ENCODE measurements around the gene SIAH1. TPM values are rescaled to one million over a fixed set of nuclear protein-coding genes. Genes with fewer than 3 reads are reported as not detected.

SIAH1 gene
- total and polyA plus RNA-seq, 10 of the 15 experiments (the other 5 are each of a cell fraction or from before 2014, with no cell fraction given): 5.1 to 21.1 (median 13.9) TPM

DNA sequence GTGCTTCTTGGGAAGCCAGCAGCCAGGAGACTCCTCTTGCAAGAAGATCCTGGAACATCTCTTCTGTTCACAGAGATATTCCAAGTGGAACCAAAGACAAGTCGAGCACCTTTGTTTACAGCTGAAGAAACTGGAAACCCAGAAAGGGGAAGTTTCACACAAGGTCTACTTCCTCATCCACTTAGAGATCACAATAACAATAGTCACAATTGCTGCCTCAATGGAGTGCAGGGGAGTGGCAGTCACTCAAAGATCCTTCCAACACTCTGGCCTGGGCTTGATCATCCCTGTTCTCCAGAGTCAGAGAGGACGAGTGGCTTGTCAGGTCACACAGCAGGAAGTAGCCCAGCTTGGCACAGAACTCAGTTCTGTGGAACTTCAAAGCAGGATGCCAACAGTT lies 46.9 kb upstream of the SIAH1 start (continued):
- TF ChIP-seq, protein P1, sequence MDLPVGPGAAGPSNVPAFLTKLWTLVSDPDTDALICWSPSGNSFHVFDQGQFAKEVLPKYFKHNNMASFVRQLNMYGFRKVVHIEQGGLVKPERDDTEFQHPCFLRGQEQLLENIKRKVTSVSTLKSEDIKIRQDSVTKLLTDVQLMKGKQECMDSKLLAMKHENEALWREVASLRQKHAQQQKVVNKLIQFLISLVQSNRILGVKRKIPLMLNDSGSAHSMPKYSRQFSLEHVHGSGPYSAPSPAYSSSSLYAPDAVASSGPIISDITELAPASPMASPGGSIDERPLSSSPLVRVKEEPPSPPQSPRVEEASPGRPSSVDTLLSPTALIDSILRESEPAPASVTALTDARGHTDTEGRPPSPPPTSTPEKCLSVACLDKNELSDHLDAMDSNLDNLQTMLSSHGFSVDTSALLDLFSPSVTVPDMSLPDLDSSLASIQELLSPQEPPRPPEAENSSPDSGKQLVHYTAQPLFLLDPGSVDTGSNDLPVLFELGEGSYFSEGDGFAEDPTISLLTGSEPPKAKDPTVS (IDR thresholded peaks at IDR 0.05; ENCODE audit: low read depth, low read length): no peak
- TF ChIP-seq CREB1 (IDR thresholded peaks at IDR 0.05; ENCODE audit: low read depth): no peak
- no peak for TF ChIP-seq TAF1 (IDR thresholded peaks at IDR 0.05; ENCODE audit: borderline replicate concordance, low read depth, low read length)
- no peak for TF ChIP-seq ZNF217 (IDR thresholded peaks at IDR 0.05)
- no peak for TF ChIP-seq YBX1 (IDR thresholded peaks at IDR 0.05)
- no peak for TF ChIP-seq JUND (IDR thresholded peaks at IDR 0.05; ENCODE audit: low read depth, low read length)
- TF ChIP-seq BMI1 (IDR thresholded peaks at IDR 0.05; ENCODE audit: borderline replicate concordance): no peak
- TF ChIP-seq, protein P2, sequence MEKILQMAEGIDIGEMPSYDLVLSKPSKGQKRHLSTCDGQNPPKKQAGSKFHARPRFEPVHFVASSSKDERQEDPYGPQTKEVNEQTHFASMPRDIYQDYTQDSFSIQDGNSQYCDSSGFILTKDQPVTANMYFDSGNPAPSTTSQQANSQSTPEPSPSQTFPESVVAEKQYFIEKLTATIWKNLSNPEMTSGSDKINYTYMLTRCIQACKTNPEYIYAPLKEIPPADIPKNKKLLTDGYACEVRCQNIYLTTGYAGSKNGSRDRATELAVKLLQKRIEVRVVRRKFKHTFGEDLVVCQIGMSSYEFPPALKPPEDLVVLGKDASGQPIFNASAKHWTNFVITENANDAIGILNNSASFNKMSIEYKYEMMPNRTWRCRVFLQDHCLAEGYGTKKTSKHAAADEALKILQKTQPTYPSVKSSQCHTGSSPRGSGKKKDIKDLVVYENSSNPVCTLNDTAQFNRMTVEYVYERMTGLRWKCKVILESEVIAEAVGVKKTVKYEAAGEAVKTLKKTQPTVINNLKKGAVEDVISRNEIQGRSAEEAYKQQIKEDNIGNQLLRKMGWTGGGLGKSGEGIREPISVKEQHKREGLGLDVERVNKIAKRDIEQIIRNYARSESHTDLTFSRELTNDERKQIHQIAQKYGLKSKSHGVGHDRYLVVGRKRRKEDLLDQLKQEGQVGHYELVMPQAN (conservative IDR thresholded peaks at IDR 0.05): 0 out of 2 replicates have a peak, but pooled peaks have one; percentile 33
- no peak for TF ChIP-seq GATAD2B (conservative IDR thresholded peaks at IDR 0.05; ENCODE audit: low read depth)
- no peak for TF ChIP-seq CEBPB (IDR thresholded peaks at IDR 0.05; ENCODE audit: borderline replicate concordance in 1 of 2, low read depth in 2 of 2, low read length in 2 of 2)
- no peak for TF ChIP-seq CBX5 (IDR thresholded peaks at IDR 0.05; ENCODE audit: low read depth)
- TF ChIP-seq, protein P3, sequence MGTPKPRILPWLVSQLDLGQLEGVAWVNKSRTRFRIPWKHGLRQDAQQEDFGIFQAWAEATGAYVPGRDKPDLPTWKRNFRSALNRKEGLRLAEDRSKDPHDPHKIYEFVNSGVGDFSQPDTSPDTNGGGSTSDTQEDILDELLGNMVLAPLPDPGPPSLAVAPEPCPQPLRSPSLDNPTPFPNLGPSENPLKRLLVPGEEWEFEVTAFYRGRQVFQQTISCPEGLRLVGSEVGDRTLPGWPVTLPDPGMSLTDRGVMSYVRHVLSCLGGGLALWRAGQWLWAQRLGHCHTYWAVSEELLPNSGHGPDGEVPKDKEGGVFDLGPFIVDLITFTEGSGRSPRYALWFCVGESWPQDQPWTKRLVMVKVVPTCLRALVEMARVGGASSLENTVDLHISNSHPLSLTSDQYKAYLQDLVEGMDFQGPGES (IDR thresholded peaks at IDR 0.05): no peak
- TF ChIP-seq, protein P4, sequence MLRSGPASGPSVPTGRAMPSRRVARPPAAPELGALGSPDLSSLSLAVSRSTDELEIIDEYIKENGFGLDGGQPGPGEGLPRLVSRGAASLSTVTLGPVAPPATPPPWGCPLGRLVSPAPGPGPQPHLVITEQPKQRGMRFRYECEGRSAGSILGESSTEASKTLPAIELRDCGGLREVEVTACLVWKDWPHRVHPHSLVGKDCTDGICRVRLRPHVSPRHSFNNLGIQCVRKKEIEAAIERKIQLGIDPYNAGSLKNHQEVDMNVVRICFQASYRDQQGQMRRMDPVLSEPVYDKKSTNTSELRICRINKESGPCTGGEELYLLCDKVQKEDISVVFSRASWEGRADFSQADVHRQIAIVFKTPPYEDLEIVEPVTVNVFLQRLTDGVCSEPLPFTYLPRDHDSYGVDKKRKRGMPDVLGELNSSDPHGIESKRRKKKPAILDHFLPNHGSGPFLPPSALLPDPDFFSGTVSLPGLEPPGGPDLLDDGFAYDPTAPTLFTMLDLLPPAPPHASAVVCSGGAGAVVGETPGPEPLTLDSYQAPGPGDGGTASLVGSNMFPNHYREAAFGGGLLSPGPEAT (IDR thresholded peaks at IDR 0.05; ENCODE audit: low read depth): peak; percentile 87
- TF ChIP-seq, protein P5, sequence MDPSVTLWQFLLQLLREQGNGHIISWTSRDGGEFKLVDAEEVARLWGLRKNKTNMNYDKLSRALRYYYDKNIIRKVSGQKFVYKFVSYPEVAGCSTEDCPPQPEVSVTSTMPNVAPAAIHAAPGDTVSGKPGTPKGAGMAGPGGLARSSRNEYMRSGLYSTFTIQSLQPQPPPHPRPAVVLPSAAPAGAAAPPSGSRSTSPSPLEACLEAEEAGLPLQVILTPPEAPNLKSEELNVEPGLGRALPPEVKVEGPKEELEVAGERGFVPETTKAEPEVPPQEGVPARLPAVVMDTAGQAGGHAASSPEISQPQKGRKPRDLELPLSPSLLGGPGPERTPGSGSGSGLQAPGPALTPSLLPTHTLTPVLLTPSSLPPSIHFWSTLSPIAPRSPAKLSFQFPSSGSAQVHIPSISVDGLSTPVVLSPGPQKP (IDR thresholded peaks at IDR 0.05; ENCODE audit: low read depth, low read length): no peak
- TF ChIP-seq BHLHE40 (IDR thresholded peaks at IDR 0.05; ENCODE audit: borderline replicate concordance in 1 of 2, low read depth in 2 of 2, low read length in 1 of 2): no peak
- TF ChIP-seq, protein P6, sequence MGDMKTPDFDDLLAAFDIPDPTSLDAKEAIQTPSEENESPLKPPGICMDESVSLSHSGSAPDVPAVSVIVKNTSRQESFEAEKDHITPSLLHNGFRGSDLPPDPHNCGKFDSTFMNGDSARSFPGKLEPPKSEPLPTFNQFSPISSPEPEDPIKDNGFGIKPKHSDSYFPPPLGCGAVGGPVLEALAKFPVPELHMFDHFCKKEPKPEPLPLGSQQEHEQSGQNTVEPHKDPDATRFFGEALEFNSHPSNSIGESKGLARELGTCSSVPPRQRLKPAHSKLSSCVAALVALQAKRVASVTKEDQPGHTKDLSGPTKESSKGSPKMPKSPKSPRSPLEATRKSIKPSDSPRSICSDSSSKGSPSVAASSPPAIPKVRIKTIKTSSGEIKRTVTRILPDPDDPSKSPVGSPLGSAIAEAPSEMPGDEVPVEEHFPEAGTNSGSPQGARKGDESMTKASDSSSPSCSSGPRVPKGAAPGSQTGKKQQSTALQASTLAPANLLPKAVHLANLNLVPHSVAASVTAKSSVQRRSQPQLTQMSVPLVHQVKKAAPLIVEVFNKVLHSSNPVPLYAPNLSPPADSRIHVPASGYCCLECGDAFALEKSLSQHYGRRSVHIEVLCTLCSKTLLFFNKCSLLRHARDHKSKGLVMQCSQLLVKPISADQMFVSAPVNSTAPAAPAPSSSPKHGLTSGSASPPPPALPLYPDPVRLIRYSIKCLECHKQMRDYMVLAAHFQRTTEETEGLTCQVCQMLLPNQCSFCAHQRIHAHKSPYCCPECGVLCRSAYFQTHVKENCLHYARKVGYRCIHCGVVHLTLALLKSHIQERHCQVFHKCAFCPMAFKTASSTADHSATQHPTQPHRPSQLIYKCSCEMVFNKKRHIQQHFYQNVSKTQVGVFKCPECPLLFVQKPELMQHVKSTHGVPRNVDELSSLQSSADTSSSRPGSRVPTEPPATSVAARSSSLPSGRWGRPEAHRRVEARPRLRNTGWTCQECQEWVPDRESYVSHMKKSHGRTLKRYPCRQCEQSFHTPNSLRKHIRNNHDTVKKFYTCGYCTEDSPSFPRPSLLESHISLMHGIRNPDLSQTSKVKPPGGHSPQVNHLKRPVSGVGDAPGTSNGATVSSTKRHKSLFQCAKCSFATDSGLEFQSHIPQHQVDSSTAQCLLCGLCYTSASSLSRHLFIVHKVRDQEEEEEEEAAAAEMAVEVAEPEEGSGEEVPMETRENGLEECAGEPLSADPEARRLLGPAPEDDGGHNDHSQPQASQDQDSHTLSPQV (IDR thresholded peaks at IDR 0.05): no peak
- TF ChIP-seq MYB (IDR thresholded peaks at IDR 0.05; ENCODE audit: borderline replicate concordance, low read depth, low read length): no peak
- TF ChIP-seq MTA3 (IDR thresholded peaks at IDR 0.05; ENCODE audit: borderline replicate concordance, low read length): no peak
- no peak for TF ChIP-seq LARP7 (IDR thresholded peaks at IDR 0.05)

Measured in GM12878 (cell line).